Small intestine (tissue), 7 donors: ENCODE results near the gene MAJIN. TPM values are rescaled to one million over a fixed set of nuclear protein-coding genes. Genes with fewer than 3 reads are reported as not detected.
"Not testable (repeated sequence)": the region's sequence is repeated elsewhere in the genome, so short reads cannot be mapped to it uniquely, and the experiment has no call there.

Source experiments
- DNase-seq, 2 donors: peaks; one replicate each; pipeline versions ENCODE4 v3.0.0 to v3.0.0-alpha.2; 2013
- FAIRE-seq: peaks from 2 replicates; lab custom pipeline; 2012; peaks lifted over from hg19 to GRCh38; lab: Jason Lieb, UNC
- H3K27ac ChIP-seq, 3 donors: one replicate each; pipeline ENCODE4 v1.5.1; 2013; ENCODE audit warnings: low read length in 2 of 3, mild to moderate bottlenecking in 2 of 3, control low read depth in 1 of 3, inconsistent platforms in 1 of 3, low read depth in 1 of 3, moderate library complexity in 1 of 3
- H3K27me3 ChIP-seq, 3 donors: one replicate each; pipeline ENCODE4 v1.6.1; 2013; ENCODE audit warnings: low read length in 3 of 3, inconsistent platforms in 1 of 3; ENCODE audit not compliant: control insufficient read depth in 3 of 3, insufficient read depth in 3 of 3
- H3K36me3 ChIP-seq, 3 donors: one replicate each; pipeline ENCODE4 v1.6.1; 2013; ENCODE audit warnings: low read length in 3 of 3, inconsistent platforms in 1 of 3, low read depth in 1 of 3, mild to moderate bottlenecking in 1 of 3, moderate library complexity in 1 of 3; ENCODE audit not compliant: control insufficient read depth in 3 of 3, insufficient read depth in 2 of 3
- H3K4me1 ChIP-seq, 3 donors: one replicate each; pipeline ENCODE4 v1.6.1; 2013; ENCODE audit warnings: low read length in 2 of 3, inconsistent platforms in 1 of 3, low read depth in 1 of 3, mild to moderate bottlenecking in 1 of 3, moderate library complexity in 1 of 3; ENCODE audit not compliant: control insufficient read depth in 3 of 3, insufficient read depth in 2 of 3
- H3K4me3 ChIP-seq, 3 donors: one replicate each; pipeline ENCODE4 v1.5.1; 2013; ENCODE audit warnings: low read length in 3 of 3, control low read depth in 1 of 3, inconsistent platforms in 1 of 3, low read depth in 1 of 3, mild to moderate bottlenecking in 1 of 3, moderate library complexity in 1 of 3
- H3K9me3 ChIP-seq, 2 donors: one replicate each; pipeline ENCODE4 v1.6.1; 2013; ENCODE audit warnings: low read depth in 1 of 2, low read length in 1 of 2; ENCODE audit not compliant: control insufficient read depth in 2 of 2, insufficient read depth in 1 of 2
- WGBS, 3 donors: extraction: QIAGEN DNeasy Blood & Tissue Kit; methylation state at CpG; one replicate each; pipeline ENCODE4 v1.1.7; 2013; 5-methylcytosine and 5-hydroxymethylcytosine counted together
- polyA plus RNA-seq, 4 donors: library from polyadenylated mRNA; stranded (reverse) in 3 of 4; unstranded in 1 of 4; fragments of 200-250 nt in 3 of 4; fragments of 120-200 nt in 1 of 4; gene quantifications; one replicate each; pipeline versions ENCODE4 v1.2.1 to v1.2.3, GENCODE V29; 2013
- donor health status: healthy with polysubstance abuse.
- donor health status: control.
- donor health status: control.
- donor health status: Bipolar disorder and iron deficiency.
- donor health status: healthy.

The MAJIN gene
- polyA plus RNA-seq, 4 donors, result 0.25 TPM; not detected in 3

GRCh38 chr11:64987998-64988854 is 16.3 kb upstream of the MAJIN start:
- Histone ChIP-seq H3K36me3 (peaks cover 0 to 33% (median 0%) of the 10 kb centered on the region in 3 donors), H3K4me1 (peaks cover 0 to 19% (median 4%) of the 10 kb centered on the region in 3 donors), H3K9me3 (peaks cover 0 to 4% of the 10 kb centered on the region in 2 donors), H3K4me3 (no peak overlapping the region), H3K27me3 (no peaks in the 10 kb centered on the region), H3K27ac (peak overlapping the region in 1 of 3 donors; percentile 14)
- 65 to 74% (median 67%) methylated on average over 6 of the region's 6 CpGs for WGBS, 3 donors
- DNase-seq, result peak in 1 of 2 donors; percentile 44
- no peak for FAIRE-seq

- not testable (repeated sequence) for DNase-seq, FAIRE-seq, H3K4me1 ChIP-seq, H3K27ac ChIP-seq, H3K4me3 ChIP-seq, H3K27me3 ChIP-seq, H3K36me3 ChIP-seq, H3K9me3 ChIP-seq
- WGBS, 3 donors, result 75 to 92% (median 82%) methylated on average over 4 to 5 of the region's 5 CpGs
Measured at GRCh38 chr11:64983339-64983738, 11.4 kb upstream of the MAJIN start.

- H3K27me3 ChIP-seq, result peaks cover 0 to 8% (median 0%) of the 10 kb centered on the region in 3 donors
- 58 to 63% (median 60%) methylated on average over 2 of the region's 2 CpGs for WGBS, 3 donors
- H3K4me1 ChIP-seq, result peaks cover 0 to 6% (median 0%) of the 10 kb centered on the region in 3 donors
- H3K27ac ChIP-seq, result no peak overlapping the region
- H3K9me3 ChIP-seq, result no peaks in the 10 kb centered on the region
- FAIRE-seq (no peak), DNase-seq (no peak)
- H3K36me3 ChIP-seq, result no peaks in the 10 kb centered on the region
- H3K4me3 ChIP-seq, result no peak overlapping the region
Measured at GRCh38 chr11:64976651-64977050, 4.7 kb upstream of the MAJIN start.

- Histone ChIP-seq H3K27ac (no peak overlapping the region), H3K4me1 (peaks cover 2 to 13% (median 3%) of the 10 kb centered on the region in 3 donors), H3K27me3 (peaks cover 0 to 9% (median 0%) of the 10 kb centered on the region in 3 donors), H3K4me3 (no peak overlapping the region), H3K9me3 (no peaks in the 10 kb centered on the region), H3K36me3 (no peaks in the 10 kb centered on the region)
- no peak for FAIRE-seq
- DNase-seq, result no peak
- WGBS, 3 donors, result 72 to 83% (median 78%) methylated on average over 5 of the region's 5 CpGs
Measured at GRCh38 chr11:64974124-64974523, 2.2 kb upstream of the MAJIN start.

- peak overlapping the region in 1 of 3 donors; percentile 72 for H3K27ac ChIP-seq
- no peaks in the 10 kb centered on the region for H3K36me3 ChIP-seq
- H3K27me3 ChIP-seq, result peaks cover 0 to 9% (median 0%) of the 10 kb centered on the region in 3 donors
- DNase-seq (peak in 1 of 2 donors; percentile 74), FAIRE-seq (no peak)
- no peaks in the 10 kb centered on the region for H3K9me3 ChIP-seq
- H3K4me1 ChIP-seq, result peaks cover 2 to 13% (median 3%) of the 10 kb centered on the region in 3 donors
- WGBS, 3 donors, result 28 to 71% (median 36%) methylated on average over 8 of the region's 8 CpGs
- no peak overlapping the region for H3K4me3 ChIP-seq
Measured at GRCh38 chr11:64970731-64971151, 1.2 kb downstream of the MAJIN start.

GRCh38 chr11:64969209-64969608 is 2.7 kb downstream of the MAJIN start:
- peak; percentile 58 to 61 for DNase-seq
- Histone ChIP-seq H3K27me3 (peaks cover 0 to 9% (median 0%) of the 10 kb centered on the region in 3 donors), H3K36me3 (no peaks in the 10 kb centered on the region), H3K4me3 (no peak overlapping the region), H3K4me1 (peaks cover 2 to 13% (median 3%) of the 10 kb centered on the region in 3 donors), H3K9me3 (no peaks in the 10 kb centered on the region), H3K27ac (peak overlapping the region in 2 of 3 donors; percentile 36 to 46)
- FAIRE-seq, result no peak
- 21 to 35% (median 25%) methylated on average over 5 of the region's 5 CpGs for WGBS, 3 donors

- WGBS, 3 donors, result 83 to 96% (median 87%) methylated on average over 3 of the region's 3 CpGs
- no peaks in the 10 kb centered on the region for H3K36me3 ChIP-seq
- no peak for FAIRE-seq
Measured at GRCh38 chr11:64967375-64967774, 4.5 kb downstream of the MAJIN start.

GRCh38 chr11:64963072-64963631 is 8.8 kb downstream of the MAJIN start:
- no peaks in the 10 kb centered on the region for H3K27me3 ChIP-seq
- no peak for FAIRE-seq
- H3K27ac ChIP-seq, result no peak overlapping the region
- WGBS, 3 donors, result 82 to 84% (median 83%) methylated on average over 5 of the region's 5 CpGs
- no peaks in the 10 kb centered on the region for H3K36me3 ChIP-seq
- no peak for DNase-seq
- no peaks in the 10 kb centered on the region for H3K9me3 ChIP-seq
- H3K4me1 ChIP-seq, result peaks cover 0 to 3% (median 0%) of the 10 kb centered on the region in 3 donors
- H3K4me3 ChIP-seq, result no peak overlapping the region

More at GRCh38 chr11:64967375-64967774, 4.5 kb downstream of the MAJIN start:
- no peak for DNase-seq
- Histone ChIP-seq H3K9me3 (no peaks in the 10 kb centered on the region), H3K27me3 (peaks cover 0 to 6% (median 0%) of the 10 kb centered on the region in 3 donors), H3K4me3 (no peak overlapping the region), H3K4me1 (peaks cover 2 to 13% (median 3%) of the 10 kb centered on the region in 3 donors), H3K27ac (no peak overlapping the region)
